GM12875 (cell line): ENCODE data around the gene DSG3.

ENCODE experiments used
- H3K4me3 ChIP-seq: one replicate; pipeline ENCODE4 v1.5.1; 2011; ENCODE audit warnings: low read depth, low read length, control low read depth
- TF ChIP-seq, protein P1 (sequence below): IDR thresholded peaks from 2 replicates; pipeline ENCODE4 v1.5.1; 2011; ENCODE audit warnings: low read depth, mild to moderate bottlenecking, control low read depth, inconsistent platforms, low read length, moderate library complexity, borderline replicate concordance; ENCODE audit not compliant: insufficient read depth

The DSG3 gene

DNA sequence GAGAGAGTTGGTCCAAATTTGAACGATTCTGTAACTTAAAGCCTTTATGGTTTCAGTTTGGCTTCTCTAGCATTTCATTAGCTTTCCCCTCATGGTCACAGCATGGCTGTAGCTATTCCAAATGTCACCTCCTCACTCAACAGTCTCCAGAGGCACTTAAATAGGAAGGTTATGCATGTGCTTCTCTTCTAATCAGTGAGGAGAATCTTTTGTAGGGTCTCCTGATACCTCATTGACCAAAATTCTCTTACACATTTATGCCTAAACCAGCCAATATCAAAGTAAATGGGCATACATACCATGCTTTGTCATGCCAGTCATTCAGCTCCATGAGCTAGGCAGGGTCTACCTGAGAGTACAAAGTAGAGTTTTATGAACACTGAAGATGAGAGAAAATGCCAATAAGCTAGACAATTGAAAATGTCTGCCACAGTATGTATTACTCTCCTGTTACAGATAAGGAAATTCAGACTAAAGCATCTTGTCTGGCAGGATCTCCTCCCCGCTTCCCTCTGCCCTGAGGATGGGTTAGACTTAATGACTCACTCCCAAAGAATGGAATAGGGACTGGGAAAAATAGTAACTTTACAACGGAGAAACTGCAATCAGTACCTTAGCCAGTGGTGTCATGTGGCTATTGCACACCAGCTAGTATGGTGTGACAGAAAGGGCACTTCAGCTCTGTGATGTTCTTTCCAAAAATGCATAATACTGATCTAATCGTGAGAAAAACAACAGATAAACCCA is 65.8 kb downstream of the DSG3 start:
- no peak overlapping the region for H3K4me3 ChIP-seq
- TF ChIP-seq, protein P1, sequence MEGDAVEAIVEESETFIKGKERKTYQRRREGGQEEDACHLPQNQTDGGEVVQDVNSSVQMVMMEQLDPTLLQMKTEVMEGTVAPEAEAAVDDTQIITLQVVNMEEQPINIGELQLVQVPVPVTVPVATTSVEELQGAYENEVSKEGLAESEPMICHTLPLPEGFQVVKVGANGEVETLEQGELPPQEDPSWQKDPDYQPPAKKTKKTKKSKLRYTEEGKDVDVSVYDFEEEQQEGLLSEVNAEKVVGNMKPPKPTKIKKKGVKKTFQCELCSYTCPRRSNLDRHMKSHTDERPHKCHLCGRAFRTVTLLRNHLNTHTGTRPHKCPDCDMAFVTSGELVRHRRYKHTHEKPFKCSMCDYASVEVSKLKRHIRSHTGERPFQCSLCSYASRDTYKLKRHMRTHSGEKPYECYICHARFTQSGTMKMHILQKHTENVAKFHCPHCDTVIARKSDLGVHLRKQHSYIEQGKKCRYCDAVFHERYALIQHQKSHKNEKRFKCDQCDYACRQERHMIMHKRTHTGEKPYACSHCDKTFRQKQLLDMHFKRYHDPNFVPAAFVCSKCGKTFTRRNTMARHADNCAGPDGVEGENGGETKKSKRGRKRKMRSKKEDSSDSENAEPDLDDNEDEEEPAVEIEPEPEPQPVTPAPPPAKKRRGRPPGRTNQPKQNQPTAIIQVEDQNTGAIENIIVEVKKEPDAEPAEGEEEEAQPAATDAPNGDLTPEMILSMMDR, result no peak

DNA sequence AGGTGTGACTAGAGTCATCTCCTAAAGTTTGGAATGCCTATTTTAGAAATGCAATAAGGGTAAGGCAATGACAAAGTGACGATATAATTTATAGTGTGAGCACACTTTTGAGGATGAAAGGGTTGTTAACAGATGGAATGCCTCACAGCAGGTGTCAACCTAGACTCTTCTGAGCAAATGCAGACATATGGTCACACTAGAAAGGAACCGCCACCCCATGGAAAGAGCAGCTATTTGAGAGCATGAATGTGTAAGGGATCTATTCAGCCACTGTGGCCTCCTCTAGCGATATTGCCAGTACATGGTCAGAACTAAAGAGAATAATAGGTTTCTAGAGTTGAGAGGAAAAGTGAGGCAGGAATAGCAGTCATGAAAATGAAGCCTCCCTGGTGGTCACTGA is 68.9 kb downstream of the DSG3 start:
- no peak overlapping the region for H3K4me3 ChIP-seq
- TF ChIP-seq, protein P1, result no peak

DNA sequence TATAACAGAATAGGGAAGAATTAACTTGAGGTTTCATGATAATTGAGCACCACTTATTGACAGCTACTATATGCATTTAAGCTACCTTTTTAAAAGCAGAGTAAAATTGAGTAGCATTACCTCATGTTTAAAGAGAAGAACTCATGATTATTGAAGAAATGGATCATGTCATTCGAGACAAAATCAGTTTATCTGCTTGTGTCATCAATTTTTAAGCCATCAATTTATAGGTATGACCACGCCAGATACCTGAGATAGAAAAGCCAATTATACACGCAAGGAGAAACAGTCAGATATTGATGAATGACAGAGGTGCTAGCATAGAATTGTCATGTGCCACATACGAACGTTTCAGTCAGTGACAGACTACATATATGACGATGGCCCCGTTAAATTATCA is 78.8 kb downstream of the DSG3 start:
- H3K4me3 ChIP-seq, result no peak overlapping the region
- TF ChIP-seq, protein P1, result no peak
